NAMALWA (cell line): ENCODE results near the gene ADGRV1.
"Not testable (repeated sequence)": the region's sequence is repeated elsewhere in the genome, so short reads cannot be mapped to it uniquely, and the experiment has no call there.

ENCODE experiments used
- DNase-seq: peaks from one replicate; pipeline ENCODE4 v3.0.0-alpha.2; 2015; ENCODE audit warnings: low spot score

ADGRV1 gene

GRCh38 chr5:91032125-91032524 is 473.5 kb downstream of the ADGRV1 start:
- DNase-seq, result no peak

GRCh38 chr5:91033370-91033769 is 474.8 kb downstream of the ADGRV1 start:
- DNase-seq, result no peak

GRCh38 chr5:91038180-91038808 is 479.7 kb downstream of the ADGRV1 start:
- no peak for DNase-seq

- DNase-seq, result not testable (repeated sequence)
These were observed 482.5 kb downstream of the ADGRV1 start for GRCh38 chr5:91041132-91041531.

GRCh38 chr5:91042247-91042935 is 483.8 kb downstream of the ADGRV1 start:
- no peak for DNase-seq

GRCh38 chr5:91042936-91043255 is 484.3 kb downstream of the ADGRV1 start:
- DNase-seq, result no peak

GRCh38 chr5:91048073-91048472 is 489.5 kb downstream of the ADGRV1 start:
- DNase-seq, result no peak

GRCh38 chr5:91049112-91049511 is 490.5 kb downstream of the ADGRV1 start:
- DNase-seq, result no peak

GRCh38 chr5:91049800-91050199 is 491.2 kb downstream of the ADGRV1 start:
- DNase-seq, result no peak

GRCh38 chr5:91052411-91052810 is 493.8 kb downstream of the ADGRV1 start:
- not testable (repeated sequence) for DNase-seq

GRCh38 chr5:91052977-91053740 is 494.6 kb downstream of the ADGRV1 start:
- DNase-seq, result no peak

GRCh38 chr5:91053741-91054025 is 495.1 kb downstream of the ADGRV1 start:
- no peak for DNase-seq

GRCh38 chr5:91058155-91058554 is 499.6 kb downstream of the ADGRV1 start:
- no peak for DNase-seq

GRCh38 chr5:91058575-91058974 is 500.0 kb downstream of the ADGRV1 start:
- no peak for DNase-seq

- no peak for DNase-seq
These were observed 500.8 kb downstream of the ADGRV1 start for GRCh38 chr5:91059409-91059808.

GRCh38 chr5:91061094-91061493 is 502.5 kb downstream of the ADGRV1 start:
- DNase-seq, result no peak

- no peak for DNase-seq
These were observed 503.5 kb downstream of the ADGRV1 start for GRCh38 chr5:91061946-91062562.

- DNase-seq, result not testable (repeated sequence)
These were observed 504.6 kb downstream of the ADGRV1 start for GRCh38 chr5:91063098-91063690.

GRCh38 chr5:91065496-91065895 is 506.9 kb downstream of the ADGRV1 start:
- DNase-seq, result no peak

GRCh38 chr5:91069364-91069763 is 510.8 kb downstream of the ADGRV1 start:
- no peak for DNase-seq

GRCh38 chr5:91070761-91071550 is 512.4 kb downstream of the ADGRV1 start:
- DNase-seq, result no peak

- no peak for DNase-seq
These were observed 514.3 kb downstream of the ADGRV1 start for GRCh38 chr5:91072881-91073280.
